ENCODE results near the gene ARHGAP42. TPM values are rescaled to one million over a fixed set of nuclear protein-coding genes. Genes with fewer than 3 reads are reported as not detected.

ARHGAP42 gene
- total RNA-seq, 1 experiment from 2014 or later = 8.0 TPM

DNA sequence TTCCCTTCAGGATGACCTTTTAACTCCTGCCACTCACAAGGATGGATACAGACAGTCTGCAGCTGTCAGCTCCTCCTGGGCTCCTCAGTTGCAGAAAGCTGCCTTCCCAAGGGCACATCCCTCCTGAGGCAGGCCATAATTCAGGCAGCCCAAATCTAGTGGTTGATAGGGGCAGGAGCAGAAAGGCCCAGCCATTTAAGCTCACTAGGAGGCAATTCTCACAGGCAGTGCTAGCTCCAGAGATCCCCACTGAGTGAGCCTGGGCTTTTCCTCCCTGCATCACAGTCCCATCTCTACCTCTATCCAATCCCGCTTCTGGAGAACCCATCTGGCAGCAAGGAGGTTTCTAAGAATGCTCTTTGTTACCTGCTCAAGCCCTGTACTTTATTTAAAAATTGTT lies 200.6 kb downstream of the ARHGAP42 start:
- Histone ChIP-seq H3K27ac (ENCODE audit: low read depth, low read length, poor library complexity, severe bottlenecking) (no peak overlapping the region), H3K4me1 (ENCODE audit: insufficient read depth, low read length, poor library complexity, severe bottlenecking) (no peaks in the 10 kb centered on the region), H3K27me3 (replicated peaks; ENCODE audit: insufficient read depth, low read depth, low read length, poor library complexity) (no peaks in the 10 kb centered on the region), H3K9me3 (ENCODE audit: low read depth, low read length, poor library complexity, severe bottlenecking) (no peaks in the 10 kb centered on the region), H3K36me3 (ENCODE audit: insufficient read depth, low read length, poor library complexity, severe bottlenecking) (no peaks in the 10 kb centered on the region), H3K4me3 (ENCODE audit: low read depth, low read length, poor library complexity, severe bottlenecking) (no peak overlapping the region)
- CTCF ChIA-PET = no interaction called here
- POLR2A ChIA-PET (ENCODE audit: low non-redundant PET) = no interaction called here
- intact Hi-C loops (cut with micrococcal nuclease; ENCODE audit: unreplicated experiment) = no loop called here
- DNase-seq (ENCODE audit: low spot score) = no peak
- TF ChIP-seq CTCF (conservative IDR thresholded peaks at IDR 0.05; ENCODE audit: low read depth, low read length) (no peak), EZH2 (IDR thresholded peaks at IDR 0.05; ENCODE audit: borderline replicate concordance, low read depth, low read length, poor library complexity, severe bottlenecking) (no peak)
- no TSS peak for BruUV-seq (replicated peaks)

- H3K36me3 ChIP-seq (ENCODE audit: insufficient read depth, low read length, poor library complexity, severe bottlenecking) = no peaks in the 10 kb centered on the region
- H3K4me3 ChIP-seq (ENCODE audit: low read depth, low read length, poor library complexity, severe bottlenecking) = no peak overlapping the region
- H3K27ac ChIP-seq (ENCODE audit: low read depth, low read length, poor library complexity, severe bottlenecking) = no peak overlapping the region
- TF ChIP-seq EZH2 (IDR thresholded peaks at IDR 0.05; ENCODE audit: borderline replicate concordance, low read depth, low read length, poor library complexity, severe bottlenecking) (no peak), CTCF (conservative IDR thresholded peaks at IDR 0.05; ENCODE audit: low read depth, low read length) (no peak)
- no peaks in the 10 kb centered on the region for H3K4me1 ChIP-seq (ENCODE audit: insufficient read depth, low read length, poor library complexity, severe bottlenecking)
- no peaks in the 10 kb centered on the region for H3K27me3 ChIP-seq (replicated peaks; ENCODE audit: insufficient read depth, low read depth, low read length, poor library complexity)
- ChIA-PET CTCF (no interaction called here), POLR2A (ENCODE audit: low non-redundant PET) (no interaction called here)
- intact Hi-C loops (cut with micrococcal nuclease; ENCODE audit: unreplicated experiment) = no loop called here
- BruUV-seq (replicated peaks) = no TSS peak
- no peak for DNase-seq (ENCODE audit: low spot score)
- no peaks in the 10 kb centered on the region for H3K9me3 ChIP-seq (ENCODE audit: low read depth, low read length, poor library complexity, severe bottlenecking)
Measured at GRCh38 chr11:100888836-100889235, 201.7 kb downstream of the ARHGAP42 start.

DNA sequence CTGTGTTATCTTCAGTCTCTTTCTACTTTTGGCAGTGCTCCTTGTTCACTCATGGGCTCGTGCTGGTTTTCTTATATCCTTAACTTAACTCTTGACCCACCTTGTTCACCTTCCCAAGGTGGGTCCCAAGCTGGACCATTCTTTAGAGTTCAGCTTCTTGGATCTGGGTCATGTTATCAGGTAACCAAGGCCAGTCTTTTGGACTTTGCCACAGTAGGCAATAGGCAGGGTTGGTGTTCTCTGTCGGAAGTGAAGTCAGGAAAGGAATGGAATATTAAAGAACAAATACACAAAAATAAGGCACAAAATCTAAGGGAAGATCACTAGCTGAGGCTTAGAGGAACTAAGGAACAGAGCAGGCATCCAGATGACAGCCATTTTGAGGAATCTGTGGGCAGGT lies 202.7 kb downstream of the ARHGAP42 start:
- no peak for TF ChIP-seq CTCF (conservative IDR thresholded peaks at IDR 0.05; ENCODE audit: low read depth, low read length)
- no peak for TF ChIP-seq EZH2 (IDR thresholded peaks at IDR 0.05; ENCODE audit: borderline replicate concordance, low read depth, low read length, poor library complexity, severe bottlenecking)
- Histone ChIP-seq H3K27me3 (replicated peaks; ENCODE audit: insufficient read depth, low read depth, low read length, poor library complexity) (no peaks in the 10 kb centered on the region), H3K36me3 (ENCODE audit: insufficient read depth, low read length, poor library complexity, severe bottlenecking) (no peaks in the 10 kb centered on the region), H3K4me1 (ENCODE audit: insufficient read depth, low read length, poor library complexity, severe bottlenecking) (no peaks in the 10 kb centered on the region), H3K4me3 (ENCODE audit: low read depth, low read length, poor library complexity, severe bottlenecking) (no peak overlapping the region), H3K9me3 (ENCODE audit: low read depth, low read length, poor library complexity, severe bottlenecking) (no peaks in the 10 kb centered on the region), H3K27ac (ENCODE audit: low read depth, low read length, poor library complexity, severe bottlenecking) (no peak overlapping the region)
- no peak for DNase-seq (ENCODE audit: low spot score)
- BruUV-seq (replicated peaks) = no TSS peak
- CTCF ChIA-PET = no interaction called here
- intact Hi-C loops (cut with micrococcal nuclease; ENCODE audit: unreplicated experiment) = no loop called here
- POLR2A ChIA-PET (ENCODE audit: low non-redundant PET) = no interaction called here

All from A673 (cell line).